Measurements from ENCODE around the gene APOO. TPM values are rescaled to one million over a fixed set of nuclear protein-coding genes. Genes with fewer than 3 reads are reported as not detected.

Gene APOO
- polyA plus RNA-seq, 1 donor (not counting 4 experiments of a cell fraction or from before 2014, with no cell fraction given): 22.7 TPM

DNA sequence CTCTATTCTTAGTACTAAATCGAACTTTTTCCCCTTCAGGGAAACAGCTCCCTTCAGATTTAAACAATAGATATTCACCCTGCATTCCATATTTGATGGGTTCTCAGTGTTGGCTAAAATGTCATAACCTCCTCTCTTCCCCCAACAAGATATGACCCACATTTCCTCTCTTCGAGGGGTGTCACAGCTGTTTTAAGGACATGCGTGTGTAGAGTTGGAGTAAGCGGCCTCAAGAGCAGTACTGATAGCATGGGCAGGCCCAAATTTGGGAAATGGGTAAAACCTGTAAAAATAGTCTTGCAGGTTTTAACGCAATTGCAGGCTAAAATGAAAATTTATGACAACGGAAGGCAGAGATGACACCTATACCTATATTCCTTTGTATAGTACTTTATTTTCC is 96.1 kb downstream of the APOO start:
- no peaks in the 10 kb centered on the region for H3K9me1 ChIP-seq (ENCODE audit: control insufficient read depth, extremely low read depth, insufficient read depth, low read length)
- H3K9me3 ChIP-seq (ENCODE audit: control insufficient read depth, low read depth, low read length): no peaks in the 10 kb centered on the region
- no peaks in the 10 kb centered on the region for H3K27me3 ChIP-seq (ENCODE audit: control insufficient read depth, extremely low read depth, insufficient read depth, low read length)
- H3K79me2 ChIP-seq (ENCODE audit: control insufficient read depth, insufficient read depth, low read length): no peaks in the 10 kb centered on the region
- H4K20me1 ChIP-seq (ENCODE audit: control insufficient read depth, extremely low read depth, insufficient read depth, low read length): no peaks in the 10 kb centered on the region
- dilution Hi-C loops (cut with MboI; ENCODE audit: extremely low pct_ligation_motif_present, low sequenced_read_pairs): no loop called here
- no peak for DNase-seq (ENCODE audit: low read depth, low spot score)
- no peak for FAIRE-seq
- no peak overlapping the region for H3K4me3 ChIP-seq (ENCODE audit: control insufficient read depth in 2 of 3, extremely low read depth in 1 of 3, insufficient read depth in 2 of 3, low read depth in 1 of 3, low read length in 3 of 3)
- peaks cover 13% of the 10 kb centered on the region for H3K4me1 ChIP-seq (ENCODE audit: control insufficient read depth, extremely low read depth, insufficient read depth, low read length)
- no peak overlapping the region for H3K27ac ChIP-seq (ENCODE audit: control insufficient read depth, insufficient read depth, low read length)
- TF ChIP-seq, protein P1, sequence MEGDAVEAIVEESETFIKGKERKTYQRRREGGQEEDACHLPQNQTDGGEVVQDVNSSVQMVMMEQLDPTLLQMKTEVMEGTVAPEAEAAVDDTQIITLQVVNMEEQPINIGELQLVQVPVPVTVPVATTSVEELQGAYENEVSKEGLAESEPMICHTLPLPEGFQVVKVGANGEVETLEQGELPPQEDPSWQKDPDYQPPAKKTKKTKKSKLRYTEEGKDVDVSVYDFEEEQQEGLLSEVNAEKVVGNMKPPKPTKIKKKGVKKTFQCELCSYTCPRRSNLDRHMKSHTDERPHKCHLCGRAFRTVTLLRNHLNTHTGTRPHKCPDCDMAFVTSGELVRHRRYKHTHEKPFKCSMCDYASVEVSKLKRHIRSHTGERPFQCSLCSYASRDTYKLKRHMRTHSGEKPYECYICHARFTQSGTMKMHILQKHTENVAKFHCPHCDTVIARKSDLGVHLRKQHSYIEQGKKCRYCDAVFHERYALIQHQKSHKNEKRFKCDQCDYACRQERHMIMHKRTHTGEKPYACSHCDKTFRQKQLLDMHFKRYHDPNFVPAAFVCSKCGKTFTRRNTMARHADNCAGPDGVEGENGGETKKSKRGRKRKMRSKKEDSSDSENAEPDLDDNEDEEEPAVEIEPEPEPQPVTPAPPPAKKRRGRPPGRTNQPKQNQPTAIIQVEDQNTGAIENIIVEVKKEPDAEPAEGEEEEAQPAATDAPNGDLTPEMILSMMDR (optimal IDR thresholded peaks at IDR 0.05 in 1 of 3, IDR thresholded peaks at IDR 0.05 in 1 of 3, conservative IDR thresholded peaks at IDR 0.05 in 1 of 3; ENCODE audit: extremely low read depth in 1 of 3, insufficient read depth in 2 of 3, low read length in 3 of 3): no peak
- TF ChIP-seq EZH2 (IDR thresholded peaks at IDR 0.05; ENCODE audit: low read length): no peak
- no peak overlapping the region for H3K9ac ChIP-seq (ENCODE audit: control insufficient read depth, extremely low read depth, insufficient read depth, low read length)
- no peaks in the 10 kb centered on the region for H3K36me3 ChIP-seq (ENCODE audit: control insufficient read depth in 2 of 2, extremely low read depth in 1 of 2, insufficient read depth in 2 of 2, low read length in 2 of 2)
- peak overlapping the region; percentile 2 for H2AFZ ChIP-seq (ENCODE audit: control insufficient read depth, low read length)
- H3K4me2 ChIP-seq (ENCODE audit: control insufficient read depth, extremely low read depth, insufficient read depth, low read depth, low read length): peak overlapping the region; percentile 68

DNA sequence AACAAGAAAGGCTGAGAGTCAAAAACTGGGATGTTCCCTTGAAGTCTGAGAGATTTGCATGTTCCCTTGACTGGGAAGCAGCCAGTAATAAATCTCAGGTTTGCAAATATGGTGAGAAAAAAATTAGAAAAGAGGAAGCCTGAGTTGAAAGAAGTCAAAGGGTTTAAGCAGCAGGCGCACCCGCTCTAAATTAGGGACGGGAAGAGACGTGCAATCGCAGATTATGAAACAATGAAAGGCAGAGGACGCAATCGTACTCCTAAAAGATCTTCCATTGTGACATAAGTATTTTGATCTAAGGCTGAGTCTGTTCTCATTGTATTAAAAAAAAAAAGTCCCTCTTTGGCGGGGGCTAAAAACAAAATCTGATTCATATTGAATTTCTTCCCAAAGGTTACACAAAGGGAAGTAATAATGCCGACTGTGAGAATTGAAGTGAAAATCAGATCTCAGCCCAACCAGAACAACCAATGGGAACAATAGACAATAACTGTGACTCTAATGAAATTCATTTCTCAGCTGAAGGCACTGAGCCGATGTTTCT is 96.6 kb downstream of the APOO start:
- no peak for DNase-seq (ENCODE audit: low read depth, low spot score)
- dilution Hi-C loops (cut with MboI; ENCODE audit: extremely low pct_ligation_motif_present, low sequenced_read_pairs): no loop called here
- Histone ChIP-seq H3K4me1 (ENCODE audit: control insufficient read depth, extremely low read depth, insufficient read depth, low read length) (peaks cover 13% of the 10 kb centered on the region), H3K4me3 (ENCODE audit: control insufficient read depth in 2 of 3, extremely low read depth in 1 of 3, insufficient read depth in 2 of 3, low read depth in 1 of 3, low read length in 3 of 3) (peak overlapping the region in 1 of 3 experiments; percentile 36), H3K9me1 (ENCODE audit: control insufficient read depth, extremely low read depth, insufficient read depth, low read length) (no peaks in the 10 kb centered on the region), H3K27ac (ENCODE audit: control insufficient read depth, insufficient read depth, low read length) (no peak overlapping the region), H3K9ac (ENCODE audit: control insufficient read depth, extremely low read depth, insufficient read depth, low read length) (no peak overlapping the region), H3K36me3 (ENCODE audit: control insufficient read depth in 2 of 2, extremely low read depth in 1 of 2, insufficient read depth in 2 of 2, low read length in 2 of 2) (no peaks in the 10 kb centered on the region), H3K9me3 (ENCODE audit: control insufficient read depth, low read depth, low read length) (no peaks in the 10 kb centered on the region), H4K20me1 (ENCODE audit: control insufficient read depth, extremely low read depth, insufficient read depth, low read length) (no peaks in the 10 kb centered on the region), H3K79me2 (ENCODE audit: control insufficient read depth, insufficient read depth, low read length) (no peaks in the 10 kb centered on the region), H2AFZ (ENCODE audit: control insufficient read depth, low read length) (peak overlapping the region; percentile 2), H3K27me3 (ENCODE audit: control insufficient read depth, extremely low read depth, insufficient read depth, low read length) (no peaks in the 10 kb centered on the region), H3K4me2 (ENCODE audit: control insufficient read depth, extremely low read depth, insufficient read depth, low read depth, low read length) (peak overlapping the region; percentile 68)
- FAIRE-seq: no peak
- TF ChIP-seq, protein P1 (optimal IDR thresholded peaks at IDR 0.05 in 1 of 3, IDR thresholded peaks at IDR 0.05 in 1 of 3, conservative IDR thresholded peaks at IDR 0.05 in 1 of 3; ENCODE audit: extremely low read depth in 1 of 3, insufficient read depth in 2 of 3, low read length in 3 of 3): no peak
- TF ChIP-seq EZH2 (IDR thresholded peaks at IDR 0.05; ENCODE audit: low read length): no peak
